Lower leg skin (tissue), 3 donors: ENCODE data around the gene NMNAT2.

Experiments
- CTCF ChIP-seq, 3 donors: fragments of 450-650 bp; IDR thresholded peaks; one replicate each; pipeline ENCODE4 v1.5.1; 2016; ENCODE audit warnings: antibody characterized with exemption in 3 of 3, mild to moderate bottlenecking in 3 of 3, moderate library complexity in 2 of 3
- POLR2A ChIP-seq, 2 donors: fragments of 450-650 bp; IDR thresholded peaks; one replicate each; pipeline ENCODE4 v1.6.1; 2016 to 2017; ENCODE audit warnings: antibody characterized with exemption in 2 of 2, mild to moderate bottlenecking in 1 of 2, moderate library complexity in 1 of 2

DNA sequence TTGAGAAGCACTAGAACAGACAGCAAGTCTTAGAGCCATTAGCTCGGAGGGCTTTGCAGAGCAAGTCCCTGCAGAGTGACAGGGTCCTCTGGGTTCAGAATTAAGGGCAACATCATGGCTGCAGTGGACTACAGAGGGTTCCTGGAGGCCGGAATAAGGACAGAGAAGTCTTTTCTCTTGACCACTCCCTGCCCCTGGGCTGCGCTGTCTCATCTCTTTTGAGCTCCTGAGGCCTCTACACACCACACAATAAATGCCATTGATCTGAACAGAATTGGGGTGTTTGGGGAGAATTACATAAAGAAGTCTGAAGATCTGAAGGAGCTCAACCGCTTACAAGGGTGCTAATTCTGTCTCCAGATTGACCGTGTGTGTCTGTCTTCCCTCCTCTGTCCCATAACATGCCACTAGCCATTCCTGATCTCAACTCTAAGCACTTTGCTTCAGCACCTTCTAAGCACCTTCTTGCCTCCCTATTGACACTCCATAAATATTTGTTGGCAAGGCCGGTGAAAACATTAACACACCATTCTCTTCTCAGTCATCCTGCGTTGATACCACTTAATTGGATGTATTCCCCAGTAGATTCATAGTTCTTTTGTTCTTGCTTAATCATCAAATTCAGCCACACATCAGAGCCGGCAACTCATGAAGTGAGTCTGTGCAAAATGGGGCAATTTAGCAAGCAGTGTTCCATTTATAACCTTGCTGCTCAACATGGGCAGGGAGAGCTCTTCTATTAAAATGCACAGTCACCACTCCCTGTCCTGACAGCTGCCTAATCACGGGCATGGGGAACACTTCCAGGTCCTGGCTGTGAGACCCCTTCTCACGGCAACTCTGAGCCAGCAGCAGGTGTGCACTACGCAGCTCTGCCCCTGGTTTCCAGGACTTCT is 49.7 kb downstream of the NMNAT2 start:
- TF ChIP-seq CTCF (IDR thresholded peaks at IDR 0.05): no peak
- no peak for TF ChIP-seq POLR2A (IDR thresholded peaks at IDR 0.05)
